Measurements from ENCODE around the gene SH3GLB2.
"Not testable (repeated sequence)": the region's sequence is repeated elsewhere in the genome, so short reads cannot be mapped to it uniquely, and the experiment has no call there.

SH3GLB2 gene

DNA sequence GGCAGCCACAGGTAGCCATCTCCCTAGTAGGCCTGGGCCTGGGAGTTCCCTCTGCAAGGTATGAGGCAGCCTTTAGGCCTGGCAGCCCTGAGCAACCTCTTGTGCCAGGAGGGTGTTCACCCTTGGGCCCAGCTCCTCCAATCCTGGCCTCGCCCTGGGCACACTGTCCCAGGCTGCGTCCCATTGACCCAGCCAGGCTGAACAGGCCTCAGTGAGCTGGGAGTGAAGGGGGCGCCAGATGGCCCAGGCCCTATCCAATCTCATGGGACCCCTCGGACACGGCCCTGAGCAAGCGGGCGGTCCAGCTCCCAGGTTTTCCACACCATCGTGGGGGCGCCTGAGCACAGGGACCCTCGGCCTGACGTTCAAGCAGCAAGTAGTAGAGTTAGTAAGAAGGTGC is 14.5 kb downstream of the SH3GLB2 start:
- no peak for DNase-seq

- DNase-seq = no peak
These were observed 15.2 kb downstream of the SH3GLB2 start for GRCh38 chr9:129012893-129013448.

- no peak for DNase-seq
These were observed 15.8 kb downstream of the SH3GLB2 start for GRCh38 chr9:129012343-129012742.

DNA sequence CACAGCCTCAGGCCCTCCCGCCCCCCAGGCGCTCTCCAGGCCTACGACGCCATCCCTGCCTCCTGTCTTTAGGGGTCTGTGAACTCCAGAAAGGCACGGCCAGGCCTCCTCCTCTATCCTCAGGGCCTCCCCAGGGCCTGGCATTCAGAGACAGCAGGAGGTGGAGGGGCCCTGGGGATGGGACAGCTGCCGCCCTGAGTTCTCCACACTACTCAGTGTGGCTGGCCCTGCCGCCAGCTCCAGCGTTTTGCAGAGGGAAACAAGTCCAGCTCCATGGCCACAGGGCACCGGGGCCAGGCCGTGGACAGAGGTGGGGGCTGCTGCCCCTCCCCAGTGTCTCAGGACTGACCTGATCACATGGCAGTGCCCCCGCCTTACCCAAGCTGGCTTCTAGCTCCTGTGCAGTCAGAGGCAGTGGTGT is 16.4 kb downstream of the SH3GLB2 start:
- no peak for DNase-seq

DNA sequence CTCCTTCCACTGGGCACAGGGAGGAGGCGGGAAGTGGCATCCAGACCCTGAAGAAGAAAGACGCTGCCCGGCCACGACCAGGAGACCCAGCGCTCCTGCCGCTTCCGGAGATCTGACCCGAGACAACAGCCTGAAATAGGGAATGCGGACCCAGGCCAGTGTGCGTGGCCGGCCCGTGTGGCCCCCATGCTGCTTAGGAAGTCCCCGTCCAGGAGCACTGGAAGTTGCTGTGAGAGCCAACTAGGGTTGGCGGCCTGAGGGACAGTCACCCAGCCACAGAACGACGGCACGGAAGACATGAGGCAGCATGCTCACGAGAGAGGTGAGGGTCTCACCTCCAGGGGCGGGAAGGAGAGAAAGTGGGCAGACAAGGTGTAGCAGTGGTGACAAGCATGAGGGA is 17.0 kb downstream of the SH3GLB2 start:
- no peak for DNase-seq

DNA sequence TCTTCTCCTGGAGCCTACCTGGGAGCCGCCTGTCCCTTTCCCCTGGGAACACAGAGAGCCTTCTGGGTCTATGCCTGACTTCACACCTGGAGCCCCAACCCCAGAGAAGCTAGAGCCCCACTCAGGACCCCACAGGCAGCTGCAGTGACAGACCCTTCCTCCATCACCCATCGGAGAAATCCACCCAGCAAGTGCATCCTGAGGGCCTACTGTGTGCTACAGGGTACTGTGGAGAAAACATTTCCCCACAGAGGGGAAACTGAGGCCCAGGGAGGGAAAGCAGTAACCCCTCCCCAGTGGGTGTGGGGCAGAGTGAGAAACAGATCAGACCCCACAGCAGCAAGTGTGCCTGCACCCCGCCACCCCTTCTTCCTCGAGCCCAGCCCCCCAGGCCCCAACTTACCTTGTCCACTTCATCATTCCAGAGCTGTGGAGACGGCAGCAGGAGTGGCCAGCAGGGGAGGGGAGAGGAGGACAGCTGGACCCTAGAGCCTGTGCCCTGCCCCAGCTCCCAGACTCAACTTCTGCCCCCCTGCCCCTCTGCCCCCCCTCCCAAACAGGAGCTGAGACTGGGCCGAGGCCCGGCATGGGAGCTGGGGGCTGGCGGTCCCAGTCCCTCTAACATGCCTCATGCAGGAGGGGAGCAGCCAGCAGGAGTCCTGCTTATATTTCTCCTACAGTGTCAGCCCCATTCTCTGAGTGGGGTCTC is 17.7 kb downstream of the SH3GLB2 start:
- no peak for DNase-seq

DNA sequence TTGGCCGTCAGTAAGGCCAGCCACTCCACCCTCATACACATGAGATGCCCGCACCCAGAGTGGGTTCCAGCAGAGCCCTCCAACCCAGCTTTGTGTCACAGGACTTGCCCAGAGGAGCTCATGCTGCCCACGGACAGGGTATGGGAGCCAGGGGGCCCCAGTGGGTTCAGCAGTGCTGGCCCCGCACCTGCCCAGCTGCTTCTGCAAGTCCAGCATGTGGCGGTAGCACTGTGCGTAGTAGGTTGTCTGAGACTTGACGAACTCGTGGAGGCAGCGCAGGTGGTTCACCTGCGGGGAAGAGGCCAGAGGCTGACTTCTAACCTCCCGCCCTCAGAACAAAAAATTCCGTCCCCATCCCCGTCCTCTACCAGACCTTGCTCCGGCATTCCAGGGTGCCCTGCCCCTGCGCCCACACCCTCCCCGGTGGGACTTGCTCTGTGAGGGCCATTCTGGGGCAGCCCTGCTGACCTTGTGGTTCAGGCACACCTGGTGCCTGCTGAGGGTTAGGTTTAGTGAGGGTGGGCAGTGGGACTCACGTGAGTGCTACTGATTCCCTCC is 18.5 kb downstream of the SH3GLB2 start:
- DNase-seq = no peak

DNA sequence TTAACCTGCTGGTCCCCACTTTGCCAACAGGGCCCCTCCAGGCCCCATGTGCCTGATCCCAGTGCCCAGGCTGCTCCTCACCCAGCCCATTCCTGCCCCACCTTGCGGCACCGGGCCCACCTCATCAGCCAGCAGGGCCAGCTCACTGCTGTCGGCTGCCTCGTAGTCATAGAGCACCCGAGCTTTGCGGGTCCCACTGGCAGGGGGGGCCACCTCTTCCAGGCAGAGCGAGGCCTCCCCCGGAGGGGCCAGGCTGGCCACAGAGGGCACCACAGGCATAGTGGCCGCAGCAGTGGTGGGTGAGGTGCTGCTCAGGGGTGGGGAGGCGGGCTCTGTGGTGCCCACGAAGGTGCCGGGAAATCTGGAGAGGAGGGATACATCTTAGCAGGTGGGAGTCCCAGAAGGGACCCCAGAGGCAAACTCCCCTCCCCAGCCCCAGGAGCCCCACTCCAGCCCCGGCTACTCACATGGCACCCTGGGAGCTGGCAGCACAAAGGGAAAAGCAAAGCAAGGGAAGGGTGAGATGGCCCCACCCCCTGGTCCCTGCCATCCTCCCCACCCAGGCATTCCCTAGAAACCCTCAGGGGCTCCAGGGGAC is 19.0 kb downstream of the SH3GLB2 start:
- DNase-seq = no peak

GRCh38 chr9:129008469-129008965 is 19.6 kb downstream of the SH3GLB2 start:
- no peak for DNase-seq

GRCh38 chr9:129007766-129008468 is 20.2 kb downstream of the SH3GLB2 start:
- no peak for DNase-seq

DNA sequence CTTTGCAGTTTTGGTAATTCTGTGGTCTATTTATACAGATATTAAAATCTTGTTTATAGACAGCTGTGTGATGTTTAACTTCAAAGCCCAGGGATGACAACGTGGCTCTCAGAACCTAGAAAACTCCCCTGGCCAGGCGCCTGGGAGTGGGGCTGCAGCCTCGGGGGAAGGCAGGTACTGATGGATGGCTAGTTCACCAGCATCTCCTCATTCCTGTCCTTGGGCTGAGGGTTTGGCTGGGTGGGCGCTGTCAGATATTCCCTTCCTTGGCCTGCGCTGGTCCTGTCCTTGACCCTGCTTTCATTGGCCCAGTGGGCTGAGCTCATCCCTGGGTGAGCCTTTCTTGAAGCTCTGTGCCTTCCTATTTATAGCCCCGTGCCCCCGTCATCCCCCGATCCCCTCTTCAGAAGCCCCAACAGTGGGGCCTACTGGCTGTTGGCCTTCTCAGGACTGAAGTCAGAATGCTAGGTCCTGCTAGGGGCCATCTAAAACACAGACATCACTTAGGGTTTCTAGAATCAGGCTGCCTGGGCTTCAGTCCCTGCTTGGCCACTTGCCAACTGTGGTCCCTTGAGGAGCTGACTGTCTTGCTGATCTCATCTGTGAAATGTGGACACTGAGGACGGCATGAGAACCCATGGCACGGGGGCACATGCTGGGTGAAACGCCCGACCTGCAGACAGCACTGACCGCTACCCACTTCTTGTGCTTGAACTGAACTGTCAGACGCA is 20.9 kb downstream of the SH3GLB2 start:
- no peak for DNase-seq

DNA sequence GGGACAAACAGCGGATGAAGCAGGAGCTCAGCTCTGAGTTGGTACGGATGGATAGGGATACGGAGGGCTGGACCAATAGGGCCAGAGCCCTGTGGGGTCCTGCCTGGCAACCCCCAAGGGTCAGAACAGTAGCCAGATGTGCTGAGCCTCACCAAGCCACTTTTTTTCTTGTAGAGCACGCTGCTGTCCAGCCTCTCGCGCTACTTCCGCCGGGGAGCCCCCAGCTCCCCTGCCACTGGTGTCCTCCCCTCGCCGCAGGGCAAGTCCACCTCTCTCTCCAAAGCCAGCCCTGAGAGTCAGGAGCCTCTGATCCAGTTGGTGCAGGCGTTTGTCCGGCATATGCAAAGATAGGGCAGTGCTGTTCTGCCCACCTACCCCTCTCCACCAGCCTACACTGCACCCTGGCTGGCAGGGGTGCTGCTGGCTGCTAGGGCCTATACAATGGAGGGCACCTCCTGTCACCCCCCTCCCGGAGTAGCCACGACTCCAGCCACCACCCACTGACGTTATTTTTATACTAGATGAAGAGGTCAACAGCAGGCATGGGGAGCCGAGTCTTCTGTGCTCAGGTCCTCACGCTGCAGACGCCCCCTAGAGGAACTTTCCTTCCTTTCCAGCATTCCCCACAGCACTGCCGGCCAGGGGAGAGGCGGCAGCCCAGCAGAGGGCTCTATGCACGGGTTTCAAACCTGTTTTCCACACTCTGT is 21.6 kb downstream of the SH3GLB2 start:
- peak; percentile 57 to 72 for DNase-seq

DNA sequence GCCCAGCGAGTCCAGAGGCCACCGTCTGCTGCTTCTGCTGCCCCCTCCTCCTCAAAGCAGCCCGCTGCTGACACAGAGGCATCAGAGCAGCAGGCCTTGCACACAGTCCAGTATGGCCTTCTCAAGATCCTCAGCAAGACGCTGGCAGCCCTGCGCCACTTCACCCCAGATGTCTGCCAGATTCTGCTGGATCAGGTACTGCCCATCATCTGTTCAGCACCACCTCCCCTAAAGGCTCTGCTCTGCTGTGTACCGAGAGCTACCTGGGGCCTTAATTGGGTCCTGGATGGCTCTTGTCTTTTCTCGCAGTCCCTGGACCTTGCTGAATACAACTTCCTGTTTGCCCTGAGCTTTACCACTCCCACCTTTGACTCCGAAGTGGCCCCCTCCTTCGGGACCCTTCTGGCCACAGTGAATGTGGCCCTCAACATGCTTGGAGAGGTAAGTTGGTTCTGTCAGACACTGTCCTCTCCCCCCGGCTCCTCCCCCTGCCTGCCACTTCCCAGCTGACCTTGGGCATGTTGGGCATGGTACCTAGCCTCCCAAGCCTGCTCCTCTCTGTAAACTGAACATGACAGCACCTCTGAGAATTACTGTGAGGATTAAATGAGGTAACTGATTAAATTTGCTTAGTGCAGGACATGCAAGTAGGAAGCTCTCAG is 22.7 kb downstream of the SH3GLB2 start:
- no peak for DNase-seq

- DNase-seq = not testable (repeated sequence)
These were observed 24.0 kb downstream of the SH3GLB2 start for GRCh38 chr9:129004173-129004572.

- DNase-seq = no peak
These were observed 25.1 kb downstream of the SH3GLB2 start for GRCh38 chr9:129002992-129003391.

- DNase-seq = no peak
These were observed 26.4 kb downstream of the SH3GLB2 start for GRCh38 chr9:129001504-129002325.

DNA sequence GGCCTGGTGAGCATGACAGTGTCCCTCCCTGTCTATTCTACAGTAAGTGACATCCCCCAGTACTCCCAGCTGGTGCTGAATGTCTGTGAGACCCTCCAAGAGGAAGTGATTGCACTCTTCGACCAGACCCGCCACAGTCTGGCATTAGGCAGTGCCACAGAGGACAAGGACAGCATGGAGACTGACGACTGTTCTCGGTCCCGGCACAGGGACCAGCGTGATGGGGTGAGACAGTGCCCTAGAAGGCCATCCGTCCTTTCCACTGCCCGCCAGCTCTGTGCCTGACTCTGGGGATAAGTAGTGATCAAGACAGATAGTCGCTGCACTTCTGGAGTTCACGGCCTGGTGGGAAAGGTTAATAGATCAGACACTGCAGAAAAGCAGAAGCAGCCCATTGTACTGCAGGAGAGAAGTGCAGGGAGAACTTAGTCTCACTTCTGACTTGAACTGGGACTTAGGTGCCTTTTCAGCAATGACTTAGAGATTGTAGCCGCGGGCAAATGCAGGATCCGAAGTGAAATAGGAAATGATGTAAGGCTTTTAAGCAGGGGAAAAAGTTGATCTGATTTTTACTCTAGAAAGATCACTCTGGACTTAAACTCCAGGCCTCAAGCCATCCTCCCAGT is 28.4 kb downstream of the SH3GLB2 start:
- DNase-seq = no peak

DNA sequence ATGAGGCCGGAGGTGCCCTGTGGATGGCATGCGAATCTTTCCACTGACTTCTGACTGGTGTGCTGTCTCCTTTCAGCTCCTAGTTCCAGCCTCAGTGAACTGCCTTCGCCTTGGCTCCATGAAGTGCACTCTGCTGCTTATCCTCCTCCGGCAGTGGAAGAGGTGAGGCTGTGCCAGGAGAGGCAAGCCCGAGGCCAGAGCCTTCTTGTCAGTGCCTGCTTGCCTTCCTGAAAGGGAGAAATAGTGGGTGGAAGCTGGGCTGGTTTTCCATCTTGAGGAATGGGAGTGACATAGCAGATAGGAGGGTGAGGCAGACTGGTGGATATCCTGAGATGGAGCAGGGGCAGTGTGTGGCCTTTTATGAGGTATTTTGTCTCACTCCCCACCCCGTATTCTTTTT is 29.7 kb downstream of the SH3GLB2 start:
- DNase-seq = no peak

DNA sequence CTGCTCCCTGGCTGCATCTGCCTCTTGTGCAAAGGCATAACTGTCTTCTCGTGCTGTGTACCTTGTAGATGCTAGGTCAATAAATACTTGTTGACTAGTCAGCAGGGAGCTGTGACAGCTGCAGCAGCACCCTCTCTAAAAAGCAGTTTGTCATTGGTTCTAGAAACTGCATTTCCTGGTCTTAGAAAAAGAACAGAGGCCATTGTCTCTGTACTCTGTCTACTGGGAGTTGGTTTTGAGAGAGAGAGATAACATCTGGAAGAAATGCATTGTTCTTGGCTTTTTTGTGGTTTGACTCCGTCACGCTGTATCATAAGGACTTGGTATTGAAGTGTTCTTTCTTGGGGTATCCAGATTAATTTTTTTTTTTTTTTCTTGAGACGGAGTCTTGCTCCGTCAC is 32.3 kb downstream of the SH3GLB2 start:
- DNase-seq = no peak

GRCh38 chr9:128992995-128993394 is 35.1 kb downstream of the SH3GLB2 start:
- DNase-seq = no peak

Measured in SHP77 (cell line).